WTC11 (cell line): ENCODE data around the gene SLC35E3. TPM values are rescaled to one million over a fixed set of nuclear protein-coding genes. Genes with fewer than 3 reads are reported as not detected.

Source experiments
- ATAC-seq: fragments of 200-7000 bp; cut with Tn5 transposase; 2 replicates; pipeline ENCODE4 v1.10.0; 2021; ENCODE audit warnings: mild to moderate bottlenecking, moderate library complexity
- CTCF ChIA-PET: fragments of 300-600 bp; sonication (Branson Sonifier 250); formaldehyde crosslinking; loops from one replicate; lab custom pipeline; 2021; ENCODE audit warnings: antibody characterized with exemption; lab: Charles Lee
- POLR2A ChIA-PET: fragments of 350-600 bp; sonication (Branson Sonifier 250); formaldehyde crosslinking; loops from one replicate; lab custom pipeline; 2021; ENCODE audit warnings: antibody characterized with exemption; lab: Charles Lee
- DNase-seq: peaks from one replicate; pipeline ENCODE4 v3.0.0; 2021; ENCODE audit warnings: low spot score
- H3K27ac Mint-ChIP-seq: 2 replicates; pipeline ENCODE4 v1.8.0; 2021; ENCODE audit warnings: mixed read lengths
- H3K27me3 Mint-ChIP-seq: 2 replicates; pipeline ENCODE4 v1.8.0; 2021; ENCODE audit warnings: low read depth, mild to moderate bottlenecking, moderate library complexity, mixed read lengths
- H3K36me3 Mint-ChIP-seq: 2 replicates; pipeline ENCODE4 v1.8.0; 2021; ENCODE audit warnings: mixed read lengths
- H3K4me1 Mint-ChIP-seq: 2 replicates; pipeline ENCODE4 v1.8.0; 2022; ENCODE audit warnings: mixed read lengths
- H3K4me3 Mint-ChIP-seq: 2 replicates; pipeline ENCODE4 v1.8.0; 2021; ENCODE audit warnings: mild to moderate bottlenecking, moderate library complexity, mixed read lengths
- H3K9me3 Mint-ChIP-seq: 2 replicates; pipeline ENCODE4 v1.8.0; 2021; ENCODE audit warnings: mixed read lengths
- AFF4 ChIP-seq: sonication (generic); formaldehyde crosslinking; IDR thresholded peaks from 2 replicates; pipeline ENCODE4 v1.8.1; 2023; ENCODE audit warnings: mild to moderate bottlenecking, missing genetic modification reagents, borderline replicate concordance
- CBFB ChIP-seq: sonication (generic); formaldehyde crosslinking; IDR thresholded peaks from 2 replicates; pipeline ENCODE4 v1.8.1; 2022; ENCODE audit warnings: mild to moderate bottlenecking, low read depth, missing genetic modification reagents
- E2F1 ChIP-seq: sonication (generic); formaldehyde crosslinking; IDR thresholded peaks from 2 replicates; pipeline ENCODE4 v1.8.0; 2022; ENCODE audit warnings: mild to moderate bottlenecking, missing genetic modification reagents
- EMX1 ChIP-seq: fragments of 250-450 bp; sonication (Bioruptor Pico); IDR thresholded peaks from 2 replicates; pipeline ENCODE4 v1.8.0; 2021; ENCODE audit warnings: mild to moderate bottlenecking
- FOXJ3 ChIP-seq: sonication (generic); formaldehyde crosslinking; IDR thresholded peaks from 2 replicates; pipeline ENCODE4 v1.9.0; 2021; ENCODE audit warnings: missing genetic modification reagents, mild to moderate bottlenecking, borderline replicate concordance
- FOXP4 ChIP-seq: sonication (generic); formaldehyde crosslinking; IDR thresholded peaks from 2 replicates; pipeline ENCODE4 v1.8.0; 2022; ENCODE audit warnings: mild to moderate bottlenecking, missing genetic modification reagents
- JUN ChIP-seq: sonication (generic); formaldehyde crosslinking; IDR thresholded peaks from 2 replicates; pipeline ENCODE4 v1.8.0; 2023; ENCODE audit warnings: mild to moderate bottlenecking, missing genetic modification reagents
- MLX ChIP-seq: sonication (generic); formaldehyde crosslinking; IDR thresholded peaks from 2 replicates; pipeline ENCODE4 v1.8.1; 2023; ENCODE audit warnings: mild to moderate bottlenecking, missing genetic modification reagents, moderate library complexity
- NFATC4 ChIP-seq: fragments of 250-450 bp; sonication (Bioruptor Pico); IDR thresholded peaks from 2 replicates; pipeline ENCODE4 v1.9.0; 2021; ENCODE audit warnings: mild to moderate bottlenecking
- NR1H2 ChIP-seq: sonication (generic); formaldehyde crosslinking; IDR thresholded peaks from 2 replicates; pipeline ENCODE4 v1.9.0; 2021; ENCODE audit warnings: mild to moderate bottlenecking, moderate library complexity, missing genetic modification reagents
- NR3C1 ChIP-seq: sonication (generic); formaldehyde crosslinking; conservative IDR thresholded peaks from 2 replicates; pipeline ENCODE4 v1.8.1; 2023; ENCODE audit warnings: low read depth, mild to moderate bottlenecking, missing genetic modification reagents
- PRRX2 ChIP-seq: fragments of 250-450 bp; sonication (Bioruptor Pico); IDR thresholded peaks from 2 replicates; pipeline ENCODE4 v1.8.0; 2021; ENCODE audit warnings: mild to moderate bottlenecking
- SMAD3 ChIP-seq: sonication (generic); formaldehyde crosslinking; IDR thresholded peaks from 2 replicates; pipeline ENCODE4 v1.8.0; 2022; ENCODE audit warnings: missing genetic modification reagents, mild to moderate bottlenecking, borderline replicate concordance
- SMAD4 ChIP-seq: sonication (generic); formaldehyde crosslinking; IDR thresholded peaks from 2 replicates; pipeline ENCODE4 v1.8.0; 2022; ENCODE audit warnings: mild to moderate bottlenecking, missing genetic modification reagents
- SP1 ChIP-seq: sonication (generic); formaldehyde crosslinking; conservative IDR thresholded peaks from 2 replicates; pipeline ENCODE4 v1.8.1; 2022; ENCODE audit warnings: missing genetic modification reagents
- TEAD4 ChIP-seq: sonication (generic); formaldehyde crosslinking; IDR thresholded peaks from 2 replicates; pipeline ENCODE4 v1.8.0; 2022; ENCODE audit warnings: mild to moderate bottlenecking, missing genetic modification reagents
- USF2 ChIP-seq: sonication (generic); formaldehyde crosslinking; IDR thresholded peaks from 2 replicates; pipeline ENCODE4 v1.8.1; 2023; ENCODE audit warnings: mild to moderate bottlenecking, missing genetic modification reagents, moderate library complexity
- ZNF121 ChIP-seq: sonication (generic); formaldehyde crosslinking; IDR thresholded peaks from 2 replicates; pipeline ENCODE4 v1.8.0; 2023; ENCODE audit warnings: missing genetic modification reagents
- ZNF263 ChIP-seq: sonication (generic); formaldehyde crosslinking; IDR thresholded peaks from 2 replicates; pipeline ENCODE4 v1.8.1; 2022; ENCODE audit warnings: low read depth, mild to moderate bottlenecking, moderate library complexity, missing genetic modification reagents
- total RNA-seq: library from RNA; stranded (reverse); gene quantifications from 3 replicates; pipeline ENCODE4 v1.2.3, GENCODE V29; 2021

SLC35E3 gene
- total RNA-seq, 1 experiment from 2014 or later: 11.3 TPM

- no peak for TF ChIP-seq JUN (CRISPR knock-in tag)
Observed at GRCh38 chr12:68745904-68746571, at the start of gene SLC35E3 (continued).

- ATAC-seq (no peak), DNase-seq (no peak)
- no peak overlapping the region for H3K27ac Mint-ChIP-seq
- H3K9me3 Mint-ChIP-seq: no peaks in the 10 kb centered on the region
- CTCF ChIA-PET: no interaction called here
- H3K36me3 Mint-ChIP-seq: peaks cover 55% of the 10 kb centered on the region
- POLR2A ChIA-PET: no interaction called here
- TF ChIP-seq EMX1 (CRISPR knock-in tag) (no peak), MLX (CRISPR knock-in tag) (no peak), SP1 (CRISPR knock-in tag) (no peak), FOXJ3 (no peak), CBFB (CRISPR knock-in tag) (no peak), FOXP4 (CRISPR knock-in tag) (no peak), TEAD4 (CRISPR knock-in tag) (no peak), ZNF121 (no peak), USF2 (CRISPR knock-in tag) (no peak), ZNF263 (no peak), NR1H2 (CRISPR knock-in tag) (no peak), AFF4 (CRISPR knock-in tag) (no peak), SMAD4 (CRISPR knock-in tag) (no peak), PRRX2 (CRISPR knock-in tag) (no peak), NR3C1 (no peak), NFATC4 (CRISPR knock-in tag) (no peak), SMAD3 (CRISPR knock-in tag) (no peak), E2F1 (CRISPR knock-in tag) (no peak)
- H3K27me3 Mint-ChIP-seq: no peaks in the 10 kb centered on the region
- no peaks in the 10 kb centered on the region for H3K4me1 Mint-ChIP-seq
- H3K4me3 Mint-ChIP-seq: no peak overlapping the region
Observed at GRCh38 chr12:68699486-68699885, 46.5 kb upstream of the SLC35E3 start.
